ENCODE measurements around the gene FBXO24. TPM values are rescaled to one million over a fixed set of nuclear protein-coding genes. Genes with fewer than 3 reads are reported as not detected.

FBXO24 gene
- total and polyA plus RNA-seq, 10 of the 15 experiments (the other 5 are each of a cell fraction or from before 2014, with no cell fraction given), result 0.11 to 0.96 (median 0.27) TPM; not detected in 4

DNA sequence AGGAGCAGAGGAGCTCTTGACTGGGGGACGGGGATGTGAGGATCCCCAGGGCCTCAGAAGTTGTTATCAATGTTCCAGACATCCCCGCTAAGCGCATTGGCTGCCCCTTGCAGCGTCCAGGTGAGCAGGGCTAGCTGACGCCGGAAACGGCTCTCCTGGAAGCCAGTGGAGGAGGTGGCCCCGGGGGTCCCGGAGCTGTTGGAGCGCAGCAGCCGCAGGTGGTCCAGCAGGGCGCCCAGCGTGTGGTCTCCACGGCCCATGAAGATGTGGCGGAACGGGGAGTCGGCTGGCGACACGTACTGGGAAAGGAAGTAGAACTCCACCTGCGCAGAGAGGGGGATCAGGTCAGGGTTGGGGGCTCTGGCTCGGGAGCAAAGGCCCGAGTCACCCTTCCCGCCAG lies 34.7 kb downstream of the FBXO24 start:
- Histone ChIP-seq H3K79me2 (ENCODE audit: control insufficient read depth, insufficient read depth, low read length) (no peaks in the 10 kb centered on the region), H4K20me1 (ENCODE audit: control insufficient read depth, insufficient read depth) (no peaks in the 10 kb centered on the region), H3K36me3 (ENCODE audit: control insufficient read depth in 2 of 2, insufficient read depth in 2 of 2, low read length in 1 of 2) (no peaks in the 10 kb centered on the region), H3K4me2 (ENCODE audit: control insufficient read depth, insufficient read depth) (no peak overlapping the region), H3K4me3 (no peak overlapping the region), H3K9me3 (replicated peaks; ENCODE audit: control insufficient read depth, insufficient read depth, low read length) (no peaks in the 10 kb centered on the region), H3K27ac (ENCODE audit: control insufficient read depth, insufficient read depth) (no peak overlapping the region), H3K9ac (ENCODE audit: control insufficient read depth, insufficient read depth, low read length) (no peak overlapping the region), H2AFZ (ENCODE audit: control insufficient read depth, low read depth, low read length) (no peak overlapping the region), H3K27me3 (replicated peaks in 1 of 2; ENCODE audit: control insufficient read depth in 2 of 2, insufficient read depth in 2 of 2, low read length in 1 of 2) (no peaks in the 10 kb centered on the region), H3K4me1 (ENCODE audit: control insufficient read depth, insufficient read depth, low read length) (no peaks in the 10 kb centered on the region)
- DNase-seq (ENCODE audit: low read depth, low spot score), result no peak
- 82% methylated on average over 17 of the region's 23 CpGs for WGBS (ENCODE audit: insufficient coverage, insufficient replicate concordance, low lambda C conversion rate, missing lambda C conversion rate)
- no peak for TF ChIP-seq FOXM1 (IDR thresholded peaks at IDR 0.05; ENCODE audit: low read depth, low read length)
- no peak for TF ChIP-seq ATF7 (IDR thresholded peaks at IDR 0.05; ENCODE audit: low read depth)
- TF ChIP-seq, protein P1, sequence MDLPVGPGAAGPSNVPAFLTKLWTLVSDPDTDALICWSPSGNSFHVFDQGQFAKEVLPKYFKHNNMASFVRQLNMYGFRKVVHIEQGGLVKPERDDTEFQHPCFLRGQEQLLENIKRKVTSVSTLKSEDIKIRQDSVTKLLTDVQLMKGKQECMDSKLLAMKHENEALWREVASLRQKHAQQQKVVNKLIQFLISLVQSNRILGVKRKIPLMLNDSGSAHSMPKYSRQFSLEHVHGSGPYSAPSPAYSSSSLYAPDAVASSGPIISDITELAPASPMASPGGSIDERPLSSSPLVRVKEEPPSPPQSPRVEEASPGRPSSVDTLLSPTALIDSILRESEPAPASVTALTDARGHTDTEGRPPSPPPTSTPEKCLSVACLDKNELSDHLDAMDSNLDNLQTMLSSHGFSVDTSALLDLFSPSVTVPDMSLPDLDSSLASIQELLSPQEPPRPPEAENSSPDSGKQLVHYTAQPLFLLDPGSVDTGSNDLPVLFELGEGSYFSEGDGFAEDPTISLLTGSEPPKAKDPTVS (IDR thresholded peaks at IDR 0.05; ENCODE audit: low read depth, low read length), result no peak
- TF ChIP-seq CHD1 (IDR thresholded peaks at IDR 0.05; ENCODE audit: low read depth, low read length), result no peak
- TF ChIP-seq NR2F1 (conservative IDR thresholded peaks at IDR 0.05), result no peak
- TF ChIP-seq CREB1 (IDR thresholded peaks at IDR 0.05; ENCODE audit: low read depth), result no peak
- TF ChIP-seq RAD51 (IDR thresholded peaks at IDR 0.05), result no peak
- no peak for TF ChIP-seq POLR2A (IDR thresholded peaks at IDR 0.05; ENCODE audit: low read depth, low read length)
- TF ChIP-seq BACH1 (IDR thresholded peaks at IDR 0.05; ENCODE audit: borderline replicate concordance), result no peak
- TF ChIP-seq POLR2AphosphoS2 (IDR thresholded peaks at IDR 0.05; ENCODE audit: low read depth, low read length), result no peak
- no peak for TF ChIP-seq SMAD1 (IDR thresholded peaks at IDR 0.05; ENCODE audit: low read depth, partially characterized antibody)
- no peak for TF ChIP-seq EED (IDR thresholded peaks at IDR 0.05; ENCODE audit: low read depth)
- TF ChIP-seq NR2C1 (IDR thresholded peaks at IDR 0.05), result no peak
- TF ChIP-seq CBX3 (IDR thresholded peaks at IDR 0.05; ENCODE audit: borderline replicate concordance, low read depth), result no peak
- TF ChIP-seq E4F1 (IDR thresholded peaks at IDR 0.05; ENCODE audit: borderline replicate concordance, partially characterized antibody), result no peak
- no peak for TF ChIP-seq EP300 (IDR thresholded peaks at IDR 0.05; ENCODE audit: borderline replicate concordance in 1 of 2, control insufficient read depth in 1 of 2, low read depth in 2 of 2, low read length in 2 of 2)
- no peak for TF ChIP-seq ZNF207 (IDR thresholded peaks at IDR 0.05; ENCODE audit: borderline replicate concordance)
- ChIA-PET CTCF (no interaction called here), RAD21 (ENCODE audit: unreplicated experiment) (no interaction called here), SMC1A (ENCODE audit: uncharacterized antibody, unreplicated experiment) (no interaction called here), POLR2A (no interaction called here)
- in situ Hi-C loops (cut with MboI) (no loop called here), intact Hi-C loops (cut with micrococcal nuclease; ENCODE audit: unreplicated experiment) (no loop called here)
- no peak for FAIRE-seq
- no TSS peak for BruUV-seq (replicated peaks)
- no peak for ATAC-seq

All from GM12878 (cell line).